GM12801 (cell line): Measurements from ENCODE around the gene TXNL4B.

ENCODE experiments used
- TF ChIP-seq, protein P1 (sequence below): IDR thresholded peaks from one replicate; pipeline ENCODE4 v1.5.1; 2011; ENCODE audit warnings: control low read depth; ENCODE audit not compliant: insufficient read length; ENCODE audit errors: extremely low read depth

TXNL4B gene

DNA sequence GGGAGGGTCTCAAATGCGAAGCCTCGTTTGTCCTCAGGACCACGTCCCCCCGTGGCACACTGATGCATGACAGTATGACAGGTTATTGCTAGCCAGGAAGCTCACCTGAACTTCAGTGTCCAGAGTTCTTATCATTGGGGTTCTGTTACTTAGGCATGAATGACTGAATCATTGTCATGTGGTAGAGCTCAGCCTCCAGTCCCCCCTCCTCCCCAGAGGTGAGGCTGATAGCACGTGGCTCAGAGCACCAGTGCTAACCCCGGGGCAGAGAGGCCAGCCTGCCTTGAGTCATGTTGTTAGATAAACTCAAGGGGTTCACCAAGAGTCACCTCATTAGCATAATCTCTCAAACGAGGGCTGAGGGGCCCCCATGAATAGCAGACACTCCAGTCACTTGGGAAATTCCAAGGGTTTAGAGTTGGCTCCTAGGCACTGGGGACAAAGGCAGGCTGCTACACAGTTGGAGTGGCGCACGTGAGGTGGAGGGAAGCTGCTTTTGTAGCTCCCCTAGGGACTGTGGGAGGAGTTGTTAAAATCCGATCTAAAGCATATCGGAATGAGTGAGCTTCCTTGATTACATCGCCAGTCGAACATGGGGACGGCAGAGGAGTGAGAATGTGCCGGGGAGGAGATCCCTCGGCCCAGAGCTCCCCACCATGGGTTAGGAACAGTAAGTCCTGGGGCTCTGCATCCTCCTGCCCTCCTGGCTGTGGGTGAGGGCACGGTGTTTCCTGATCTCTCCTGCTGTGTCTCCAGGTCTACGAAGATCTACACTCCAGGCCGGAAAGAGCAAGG, 18.4 kb upstream of the TXNL4B start:
- TF ChIP-seq, protein P1, sequence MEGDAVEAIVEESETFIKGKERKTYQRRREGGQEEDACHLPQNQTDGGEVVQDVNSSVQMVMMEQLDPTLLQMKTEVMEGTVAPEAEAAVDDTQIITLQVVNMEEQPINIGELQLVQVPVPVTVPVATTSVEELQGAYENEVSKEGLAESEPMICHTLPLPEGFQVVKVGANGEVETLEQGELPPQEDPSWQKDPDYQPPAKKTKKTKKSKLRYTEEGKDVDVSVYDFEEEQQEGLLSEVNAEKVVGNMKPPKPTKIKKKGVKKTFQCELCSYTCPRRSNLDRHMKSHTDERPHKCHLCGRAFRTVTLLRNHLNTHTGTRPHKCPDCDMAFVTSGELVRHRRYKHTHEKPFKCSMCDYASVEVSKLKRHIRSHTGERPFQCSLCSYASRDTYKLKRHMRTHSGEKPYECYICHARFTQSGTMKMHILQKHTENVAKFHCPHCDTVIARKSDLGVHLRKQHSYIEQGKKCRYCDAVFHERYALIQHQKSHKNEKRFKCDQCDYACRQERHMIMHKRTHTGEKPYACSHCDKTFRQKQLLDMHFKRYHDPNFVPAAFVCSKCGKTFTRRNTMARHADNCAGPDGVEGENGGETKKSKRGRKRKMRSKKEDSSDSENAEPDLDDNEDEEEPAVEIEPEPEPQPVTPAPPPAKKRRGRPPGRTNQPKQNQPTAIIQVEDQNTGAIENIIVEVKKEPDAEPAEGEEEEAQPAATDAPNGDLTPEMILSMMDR: no peak

DNA sequence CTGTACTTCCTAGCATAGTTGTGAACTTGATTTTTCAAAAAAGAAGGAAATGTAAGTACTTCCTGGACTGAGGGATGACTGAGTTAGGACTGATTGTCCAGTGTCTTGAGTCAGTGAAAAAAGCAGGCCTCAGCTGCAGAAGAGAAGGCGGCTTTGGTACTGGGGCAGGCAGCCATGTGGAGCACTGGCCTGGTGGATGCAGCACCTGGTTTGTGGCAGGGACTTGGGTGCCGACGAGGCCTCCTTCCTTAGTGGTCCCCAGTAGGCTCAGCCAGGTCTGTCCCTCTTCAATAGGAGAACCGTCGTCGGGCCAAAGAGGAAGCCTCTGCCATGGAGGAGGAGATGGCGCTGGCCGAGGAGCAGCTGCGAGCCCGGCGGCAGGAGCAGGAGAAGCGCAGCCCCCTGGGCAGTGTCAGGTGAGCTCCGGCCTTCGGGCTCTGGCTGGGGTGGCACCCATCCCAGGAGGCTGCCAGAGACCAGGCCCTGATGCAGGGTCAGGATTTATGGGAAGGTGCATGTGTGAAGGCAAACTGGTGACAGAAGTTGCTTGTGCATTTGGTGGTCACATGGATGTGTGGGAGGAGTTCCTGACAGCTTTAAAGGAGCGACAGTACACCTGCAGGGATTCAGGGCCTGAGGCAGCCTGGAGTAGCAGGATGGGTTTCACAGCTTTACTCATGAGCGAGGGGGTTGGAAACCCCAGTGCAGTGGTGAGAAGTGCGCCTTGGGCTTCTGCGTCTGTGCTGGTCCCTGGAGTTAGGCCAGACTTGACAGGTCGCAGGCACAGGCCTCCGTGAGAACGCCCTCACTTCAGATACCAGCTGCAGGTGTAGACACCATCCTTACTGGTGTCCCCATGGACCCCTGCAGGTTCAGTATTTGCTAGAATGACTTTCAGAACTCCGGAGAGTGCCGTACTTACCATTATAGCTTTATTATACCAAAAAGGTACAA, 17.5 kb upstream of the TXNL4B start:
- TF ChIP-seq, protein P1: no peak

DNA sequence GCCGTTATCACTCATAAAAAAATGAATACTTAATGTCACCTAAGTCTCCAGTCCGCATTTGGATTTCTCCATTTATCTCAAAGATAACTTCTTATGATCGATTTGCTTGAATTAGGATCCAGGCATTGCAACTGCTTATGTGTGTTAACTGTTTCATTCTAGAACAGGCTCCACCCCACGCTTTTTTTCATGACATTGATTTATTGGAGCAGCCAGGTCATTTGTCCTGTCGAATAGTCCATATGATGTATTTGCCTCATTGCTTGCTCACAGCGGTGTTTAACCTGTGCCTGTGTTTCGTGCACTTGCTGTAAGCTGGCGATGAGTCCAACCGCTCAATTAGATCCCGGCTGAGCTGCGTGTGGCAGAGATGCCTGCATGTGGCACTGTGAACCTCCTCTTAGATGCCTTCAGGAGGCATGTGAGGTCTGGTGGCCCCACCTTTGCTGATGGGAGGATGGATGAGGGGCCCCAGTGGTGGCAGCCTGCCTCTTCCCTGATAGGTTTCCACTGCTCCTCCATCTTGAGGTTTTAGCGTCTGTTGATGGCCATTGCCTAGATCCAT, 16.6 kb upstream of the TXNL4B start:
- TF ChIP-seq, protein P1: no peak

DNA sequence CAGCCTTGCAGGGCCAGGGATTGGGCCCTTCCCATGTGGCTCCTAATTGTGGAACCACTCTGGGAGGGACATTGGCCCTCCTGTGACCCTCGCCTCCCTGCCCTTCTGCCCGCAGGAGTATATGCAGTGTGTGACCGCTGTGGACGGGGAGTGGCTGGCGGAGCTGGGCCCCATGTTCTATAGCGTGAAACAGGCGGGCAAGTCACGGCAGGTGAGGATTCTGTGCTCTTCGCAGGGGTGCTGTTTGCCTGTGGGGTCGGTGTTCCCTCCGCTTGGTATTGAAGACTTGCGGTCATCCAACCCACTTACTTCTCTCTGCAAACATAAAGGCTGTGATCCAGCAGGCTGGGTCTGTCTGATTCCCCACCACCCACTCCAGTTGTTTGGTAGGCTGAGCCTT, 15.9 kb upstream of the TXNL4B start:
- TF ChIP-seq, protein P1: no peak

DNA sequence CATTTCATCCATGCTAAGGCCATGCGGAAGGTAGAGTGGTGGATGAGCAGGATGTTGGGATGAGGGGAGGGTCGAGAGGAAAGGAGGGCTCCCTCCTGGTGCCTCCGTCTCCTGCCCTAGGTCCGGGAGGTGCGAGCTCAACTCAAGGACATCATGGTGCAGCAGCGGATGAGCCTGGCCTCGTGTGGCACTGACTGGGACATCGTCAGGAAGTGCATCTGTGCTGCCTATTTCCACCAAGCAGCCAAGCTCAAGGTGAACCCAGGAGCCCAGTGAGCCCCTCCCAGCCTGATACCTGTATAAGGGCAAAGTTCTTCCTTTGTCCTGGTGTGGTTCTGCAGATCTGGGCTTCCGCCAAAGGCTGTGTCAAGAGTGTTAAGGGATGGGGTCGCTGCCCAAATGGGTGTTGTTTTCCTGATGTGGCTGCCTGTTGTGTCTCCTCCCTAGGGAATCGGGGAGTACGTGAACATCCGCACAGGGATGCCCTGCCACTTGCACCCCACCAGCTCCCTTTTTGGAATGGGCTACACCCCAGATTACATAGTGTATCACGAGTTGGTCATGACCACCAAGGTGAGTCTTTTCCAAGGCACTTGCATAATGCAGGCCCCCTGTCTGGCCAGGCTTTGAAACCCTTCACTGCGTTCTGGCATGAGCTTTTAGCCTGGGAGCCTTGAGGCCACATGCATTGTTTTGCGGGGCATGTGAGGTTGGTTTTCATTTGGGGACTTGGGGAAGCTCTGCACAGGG, 15.1 kb upstream of the TXNL4B start:
- TF ChIP-seq, protein P1: no peak

DNA sequence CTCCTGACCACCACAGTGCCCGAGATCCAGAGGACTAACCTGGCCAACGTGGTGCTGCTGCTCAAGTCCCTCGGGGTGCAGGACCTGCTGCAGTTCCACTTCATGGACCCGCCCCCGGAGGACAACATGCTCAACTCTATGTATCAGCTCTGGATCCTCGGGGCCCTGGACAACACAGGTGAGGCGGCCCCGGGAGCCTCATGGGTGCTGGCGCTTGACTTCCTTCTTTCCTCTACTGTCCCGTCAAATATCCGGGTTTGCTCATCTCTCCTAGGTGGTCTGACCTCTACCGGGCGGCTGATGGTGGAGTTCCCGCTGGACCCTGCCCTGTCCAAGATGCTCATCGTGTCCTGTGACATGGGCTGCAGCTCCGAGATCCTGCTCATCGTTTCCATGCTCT, 14.0 kb upstream of the TXNL4B start:
- TF ChIP-seq, protein P1: no peak
